HepG2 (cell line): ENCODE measurements around the gene PRDM11. TPM values are rescaled to one million over a fixed set of nuclear protein-coding genes. Genes with fewer than 3 reads are reported as not detected.
A peak's percentile ranks its signal among the peaks of the same experiment; 100 is the strongest.

Experiments used
- EP300 ChIP-seq, 3 experiments: sonication (generic) in 1 of 3; formaldehyde crosslinking in 1 of 3; IDR thresholded peaks; 2 replicates each; pipeline versions ENCODE4 v1.5.1 to v1.6.1; 2011 to 2020; ENCODE audit warnings: low read depth in 2 of 3, low read length in 2 of 3, borderline replicate concordance in 1 of 3, improper control_type of control experiment in 1 of 3, mild to moderate bottlenecking in 1 of 3, missing genetic modification reagents in 1 of 3, moderate library complexity in 1 of 3
- HNRNPL ChIP-seq: fragments of 200-400 bp; formaldehyde crosslinking; IDR thresholded peaks from 2 replicates; pipeline ENCODE4 v1.6.1; 2017; ENCODE audit warnings: mild to moderate bottlenecking, low read depth, low read length
- IRX3 ChIP-seq: sonication (generic); formaldehyde crosslinking; IDR thresholded peaks from 2 replicates; pipeline ENCODE4 v1.8.1; 2023; ENCODE audit warnings: mild to moderate bottlenecking, low read depth, missing genetic modification reagents, borderline replicate concordance
- PHB2 ChIP-seq: fragments of 450-650 bp; IDR thresholded peaks from 2 replicates; pipeline ENCODE4 v1.6.1; 2018; ENCODE audit not compliant: partially characterized antibody
- POLR2A ChIP-seq, 2 experiments: IDR thresholded peaks; 2 replicates each; pipeline ENCODE4 v1.6.1; 2011; ENCODE audit warnings: low read depth in 2 of 2, low read length in 2 of 2, mild to moderate bottlenecking in 1 of 2, moderate library complexity in 1 of 2; ENCODE audit not compliant: insufficient read depth in 1 of 2
- POLR2AphosphoS2 ChIP-seq: IDR thresholded peaks from 2 replicates; pipeline ENCODE4 v1.6.1; 2011; ENCODE audit warnings: low read depth, low read length, improper control_type of control experiment
- POLR2G ChIP-seq: fragments of 200-400 bp; formaldehyde crosslinking; IDR thresholded peaks from 2 replicates; pipeline ENCODE4 v1.6.1; 2018; ENCODE audit warnings: mild to moderate bottlenecking, low read depth, low read length, moderate library complexity
- SRSF9 ChIP-seq: fragments of 200-400 bp; formaldehyde crosslinking; IDR thresholded peaks from 2 replicates; pipeline ENCODE4 v1.6.1; 2018; ENCODE audit warnings: borderline replicate concordance, mild to moderate bottlenecking, low read depth, low read length; ENCODE audit not compliant: insufficient read depth, poor library complexity, severe bottlenecking
- TAF15 ChIP-seq: fragments of 200-400 bp; formaldehyde crosslinking; IDR thresholded peaks from one replicate; pipeline ENCODE4 v1.6.1; 2018; ENCODE audit warnings: mild to moderate bottlenecking, low read depth, low read length; ENCODE audit not compliant: poor library complexity, severe bottlenecking
- THAP9 ChIP-seq: sonication (generic); formaldehyde crosslinking; IDR thresholded peaks from 2 replicates; pipeline ENCODE4; 2020; ENCODE audit warnings: missing genetic modification reagents, mild to moderate bottlenecking, borderline replicate concordance
- ZNF282 ChIP-seq: fragments of 450-650 bp; IDR thresholded peaks from 2 replicates; pipeline ENCODE4 v1.6.1; 2018; ENCODE audit not compliant: partially characterized antibody
- ZNF318 ChIP-seq: sonication (generic); formaldehyde crosslinking; IDR thresholded peaks from 2 replicates; pipeline ENCODE4 v1.4.0; 2020; ENCODE audit warnings: mild to moderate bottlenecking, missing genetic modification reagents
- ZNF567 ChIP-seq: sonication (generic); formaldehyde crosslinking; IDR thresholded peaks from 2 replicates; pipeline ENCODE4 v1.8.1; 2023; ENCODE audit warnings: mild to moderate bottlenecking, missing genetic modification reagents, borderline replicate concordance
- ZNF629 ChIP-seq: sonication (generic); formaldehyde crosslinking; conservative IDR thresholded peaks from 2 replicates; pipeline ENCODE4 v1.5.0; 2020; ENCODE audit warnings: missing genetic modification reagents
- polyA plus RNA-seq, 8 experiments: library from polyadenylated mRNA; depleted of rRNA in 3 of 8; stranded (reverse) in 7 of 8; unstranded in 1 of 8; fragments of >200 nt; fragmentation: Illumina TruSeq in 4 of 8; extraction: Trizol in 4 of 8; gene quantifications; 2 replicates each; pipeline versions ENCODE4 v1.2.1 to v1.2.3, GENCODE V29; 2011 to 2016; ENCODE audit warnings: low read depth in 4 of 8, missing spikeins in 1 of 8, mixed read lengths in 1 of 8; ENCODE audit not compliant: insufficient read depth in 1 of 8
- total RNA-seq, 5 experiments: library from RNA; depleted of rRNA; stranded (reverse); fragments of >200 nt; fragmentation: Illumina TruSeq; extraction: Trizol; gene quantifications; 2 replicates each; pipeline ENCODE4 v1.2.3, GENCODE V29; 2016; ENCODE audit warnings: low read depth in 1 of 5
- TF ChIP-seq, protein P1 (sequence below): sonication (generic); formaldehyde crosslinking; IDR thresholded peaks from 2 replicates; pipeline ENCODE4 v1.4.0; 2020; ENCODE audit warnings: mild to moderate bottlenecking, low read depth, missing genetic modification reagents
- TF ChIP-seq, protein P2 (sequence below): IDR thresholded peaks from 2 replicates; pipeline ENCODE4 v1.6.1; 2016

PRDM11 gene
- total and polyA plus RNA-seq, 2 of the 13 experiments (the other 11 are each of a cell fraction or from before 2014, with no cell fraction given) = 3.4 to 4.7 TPM

GRCh38 chr11:45145379-45146071, 914 bp upstream of the PRDM11 start (continued):
- no peak for TF ChIP-seq ZNF318 (CRISPR knock-in tag)
- TF ChIP-seq, protein P1, sequence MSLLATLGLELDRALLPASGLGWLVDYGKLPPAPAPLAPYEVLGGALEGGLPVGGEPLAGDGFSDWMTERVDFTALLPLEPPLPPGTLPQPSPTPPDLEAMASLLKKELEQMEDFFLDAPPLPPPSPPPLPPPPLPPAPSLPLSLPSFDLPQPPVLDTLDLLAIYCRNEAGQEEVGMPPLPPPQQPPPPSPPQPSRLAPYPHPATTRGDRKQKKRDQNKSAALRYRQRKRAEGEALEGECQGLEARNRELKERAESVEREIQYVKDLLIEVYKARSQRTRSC (CRISPR knock-in tag) = no peak
- no peak for TF ChIP-seq ZNF567 (CRISPR knock-in tag)
- peak; percentile 87 for TF ChIP-seq ZNF629
- no peak for TF ChIP-seq SRSF9
- no peak for TF ChIP-seq HNRNPL
- TF ChIP-seq, protein P2, sequence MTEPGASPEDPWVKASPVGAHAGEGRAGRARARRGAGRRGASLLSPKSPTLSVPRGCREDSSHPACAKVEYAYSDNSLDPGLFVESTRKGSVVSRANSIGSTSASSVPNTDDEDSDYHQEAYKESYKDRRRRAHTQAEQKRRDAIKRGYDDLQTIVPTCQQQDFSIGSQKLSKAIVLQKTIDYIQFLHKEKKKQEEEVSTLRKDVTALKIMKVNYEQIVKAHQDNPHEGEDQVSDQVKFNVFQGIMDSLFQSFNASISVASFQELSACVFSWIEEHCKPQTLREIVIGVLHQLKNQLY (CRISPR knock-in tag) = no peak
- peak; percentile 1; the same call in 1 of the 2 replicates for TF ChIP-seq POLR2G
- TF ChIP-seq EP300 (IDR thresholded peaks at IDR 0.05; ENCODE audit: low read depth in 2 of 2, low read length in 2 of 2) = no peak
- no peak for TF ChIP-seq EP300 (CRISPR knock-in tag; IDR thresholded peaks at IDR 0.05; ENCODE audit: borderline replicate concordance)
- no peak for TF ChIP-seq THAP9
- no peak for TF ChIP-seq ZNF282
- TF ChIP-seq PHB2 = no peak
- TF ChIP-seq TAF15 = no peak
- 0 out of 4 replicates have a peak, but pooled peaks of 1 of the 2 experiments have one; percentile 12 for TF ChIP-seq POLR2A (IDR thresholded peaks at IDR 0.05; ENCODE audit: insufficient read depth in 1 of 2, low read depth in 2 of 2, low read length in 2 of 2)
- no peak for TF ChIP-seq POLR2AphosphoS2
- TF ChIP-seq IRX3 (CRISPR knock-in tag) = no peak
